GM12872 (cell line): Measurements from ENCODE around the gene ARHGAP32.

Experiments used
- TF ChIP-seq, protein P1 (sequence below): IDR thresholded peaks from 3 replicates; pipeline ENCODE4 v1.5.1; 2011; ENCODE audit warnings: low read depth, mild to moderate bottlenecking, low read length, moderate library complexity; ENCODE audit not compliant: insufficient read depth

Gene ARHGAP32

GRCh38 chr11:129226207-129226798, 34.2 kb upstream of the ARHGAP32 start:
- TF ChIP-seq, protein P1, sequence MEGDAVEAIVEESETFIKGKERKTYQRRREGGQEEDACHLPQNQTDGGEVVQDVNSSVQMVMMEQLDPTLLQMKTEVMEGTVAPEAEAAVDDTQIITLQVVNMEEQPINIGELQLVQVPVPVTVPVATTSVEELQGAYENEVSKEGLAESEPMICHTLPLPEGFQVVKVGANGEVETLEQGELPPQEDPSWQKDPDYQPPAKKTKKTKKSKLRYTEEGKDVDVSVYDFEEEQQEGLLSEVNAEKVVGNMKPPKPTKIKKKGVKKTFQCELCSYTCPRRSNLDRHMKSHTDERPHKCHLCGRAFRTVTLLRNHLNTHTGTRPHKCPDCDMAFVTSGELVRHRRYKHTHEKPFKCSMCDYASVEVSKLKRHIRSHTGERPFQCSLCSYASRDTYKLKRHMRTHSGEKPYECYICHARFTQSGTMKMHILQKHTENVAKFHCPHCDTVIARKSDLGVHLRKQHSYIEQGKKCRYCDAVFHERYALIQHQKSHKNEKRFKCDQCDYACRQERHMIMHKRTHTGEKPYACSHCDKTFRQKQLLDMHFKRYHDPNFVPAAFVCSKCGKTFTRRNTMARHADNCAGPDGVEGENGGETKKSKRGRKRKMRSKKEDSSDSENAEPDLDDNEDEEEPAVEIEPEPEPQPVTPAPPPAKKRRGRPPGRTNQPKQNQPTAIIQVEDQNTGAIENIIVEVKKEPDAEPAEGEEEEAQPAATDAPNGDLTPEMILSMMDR: no peak

GRCh38 chr11:129225190-129225589, 33.1 kb upstream of the ARHGAP32 start:
- TF ChIP-seq, protein P1: no peak

DNA sequence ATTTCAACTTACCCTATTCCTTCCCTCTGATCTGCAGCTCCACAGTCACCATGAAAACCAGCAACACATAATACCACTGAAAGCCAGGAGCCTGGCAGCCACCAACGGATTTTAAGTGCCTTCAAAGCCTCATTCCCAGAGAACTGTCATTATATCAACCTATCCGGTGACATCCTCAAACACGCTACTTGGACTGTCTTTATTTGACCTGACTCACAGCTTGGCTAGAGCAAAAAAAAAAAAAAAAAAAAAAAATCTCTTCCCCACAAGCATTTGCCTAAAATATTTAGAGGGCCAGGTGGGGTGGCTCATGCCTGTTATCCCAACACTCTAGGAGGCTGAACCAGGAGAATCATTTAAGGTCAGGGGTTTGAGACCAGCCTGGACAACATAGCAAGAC, 32.4 kb upstream of the ARHGAP32 start:
- TF ChIP-seq, protein P1: no peak

DNA sequence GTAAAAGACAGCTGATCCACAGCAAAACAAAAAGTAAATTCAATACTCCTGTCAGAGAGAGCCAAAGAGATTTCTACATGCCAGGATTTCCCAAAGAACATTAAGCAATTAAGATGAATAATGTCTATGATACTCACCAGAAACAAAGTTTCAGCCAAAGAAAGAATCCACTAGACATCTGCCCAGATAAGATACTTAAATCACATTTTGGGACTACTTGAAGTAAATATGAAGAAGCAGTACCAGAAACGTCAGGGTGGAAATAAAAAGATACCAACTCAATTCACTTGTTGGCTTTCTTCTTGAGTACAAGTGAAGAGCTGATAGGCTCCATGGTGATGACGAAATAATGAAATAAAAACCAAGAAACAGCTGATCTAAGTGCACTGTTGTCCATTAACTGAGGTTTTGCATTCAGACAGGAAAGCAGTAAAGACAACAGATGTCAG, 31.6 kb upstream of the ARHGAP32 start:
- TF ChIP-seq, protein P1: no peak

DNA sequence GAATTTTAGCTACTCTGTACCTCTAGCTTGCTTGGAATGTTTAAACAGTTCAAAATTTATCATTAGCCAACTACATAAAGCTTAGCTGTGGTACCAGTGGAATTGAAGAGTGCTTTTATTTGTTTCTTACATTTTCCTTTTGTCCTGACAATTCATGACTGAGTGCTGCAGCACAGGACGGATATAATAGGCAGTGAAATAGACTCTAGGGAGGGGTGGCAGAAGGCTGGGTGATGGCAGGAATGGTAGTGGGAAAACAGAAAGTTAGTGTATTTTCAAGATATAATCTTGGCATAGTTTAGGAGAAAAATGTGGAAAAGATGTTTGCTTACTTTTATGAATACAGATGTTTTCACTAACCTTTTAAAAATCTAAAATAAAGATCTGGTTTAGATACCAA, 31.1 kb upstream of the ARHGAP32 start:
- TF ChIP-seq, protein P1: no peak

- TF ChIP-seq, protein P1: no peak
Observed at GRCh38 chr11:129222158-129222557, 30.0 kb upstream of the ARHGAP32 start.

DNA sequence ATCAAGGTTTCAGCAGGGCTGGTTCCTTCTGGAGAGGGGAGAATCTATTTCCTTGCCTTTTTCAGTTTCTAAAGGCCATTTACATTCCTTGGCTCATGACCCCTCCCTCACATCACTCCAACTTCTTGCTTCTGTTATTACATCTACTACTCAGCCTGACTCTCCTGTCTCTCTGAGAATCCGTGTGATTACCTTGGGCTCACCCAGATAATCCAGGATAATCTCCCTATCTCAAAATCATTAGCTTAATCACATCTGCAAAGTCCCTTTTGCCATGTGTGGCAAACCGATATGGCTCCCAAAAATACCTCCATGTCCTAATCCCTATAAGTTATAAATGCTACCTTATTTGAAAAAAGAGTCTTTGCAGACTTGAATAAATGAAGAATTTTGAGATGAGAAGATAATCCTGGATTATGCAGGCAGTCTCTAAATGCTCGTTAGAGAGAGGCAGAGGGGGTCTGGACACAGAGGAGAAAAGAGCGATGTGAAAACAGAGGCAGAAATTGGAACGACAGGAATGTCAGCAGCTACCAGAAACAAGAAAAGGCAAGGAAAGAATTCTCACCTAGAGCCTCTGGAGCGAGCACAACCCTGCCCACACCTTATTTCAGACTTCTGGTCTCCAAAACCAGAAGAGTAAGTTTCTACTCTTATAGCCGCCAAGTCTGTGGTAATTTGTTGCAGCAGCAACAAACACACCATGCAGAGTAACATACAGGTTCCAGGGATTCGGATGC, 23.6 kb upstream of the ARHGAP32 start:
- TF ChIP-seq, protein P1: no peak
